Natural killer cell (primary cell): ENCODE data around the gene CORO7. TPM values are rescaled to one million over a fixed set of nuclear protein-coding genes. Genes with fewer than 3 reads are reported as not detected.
"Not testable (repeated sequence)": the region's sequence is repeated elsewhere in the genome, so short reads cannot be mapped to it uniquely, and the experiment has no call there.

Experiments
- ATAC-seq, 3 donors: fragments of 150-1000 bp in 2 of 3; fragments of 200-7000 bp in 1 of 3; cut with Tn5 transposase; 1 replicate in 1 of 3; 2 replicates in 2 of 3; pipeline ENCODE4 v1.10.0; 2021; ENCODE audit warnings: mild to moderate bottlenecking in 2 of 3, moderate library complexity in 2 of 3
- DNase-seq, 2 donors: peaks; one replicate each; pipeline versions ENCODE4 v3.0.0 to v3.0.0-alpha.2; 2013 to 2021; ENCODE audit warnings: mixed read lengths in 1 of 2
- H3K27ac ChIP-seq: one replicate; pipeline ENCODE4 v1.5.1; 2013; ENCODE audit warnings: mild to moderate bottlenecking, low read length
- H3K27me3 ChIP-seq: one replicate; pipeline ENCODE4 v1.6.1; 2013; ENCODE audit warnings: low read length; ENCODE audit not compliant: control insufficient read depth, insufficient read depth
- H3K36me3 ChIP-seq: one replicate; pipeline ENCODE4 v1.6.1; 2013; ENCODE audit warnings: low read length; ENCODE audit not compliant: control insufficient read depth, insufficient read depth
- H3K4me1 ChIP-seq: one replicate; pipeline ENCODE4 v1.6.1; 2013; ENCODE audit warnings: low read length; ENCODE audit not compliant: control insufficient read depth, insufficient read depth
- H3K4me3 ChIP-seq: one replicate; pipeline ENCODE4 v1.5.1; 2013; ENCODE audit warnings: low read length
- H3K9me3 ChIP-seq: one replicate; pipeline ENCODE4 v1.6.1; 2013; ENCODE audit warnings: low read length; ENCODE audit not compliant: control insufficient read depth, insufficient read depth
- H3K27ac Mint-ChIP-seq, 2 donors: one replicate each; pipeline ENCODE4 v1.8.0; 2022; ENCODE audit warnings: mild to moderate bottlenecking in 2 of 2, mixed read lengths in 2 of 2, moderate library complexity in 1 of 2
- H3K27me3 Mint-ChIP-seq, 2 donors: one replicate each; pipeline ENCODE4 v1.8.0; 2022; ENCODE audit warnings: low read depth in 2 of 2, mixed read lengths in 2 of 2
- H3K36me3 Mint-ChIP-seq: one replicate; pipeline ENCODE4 v1.8.0; 2022; ENCODE audit warnings: mixed read lengths
- H3K4me1 Mint-ChIP-seq, 2 donors: one replicate each; pipeline ENCODE4 v1.8.0; 2022; ENCODE audit warnings: mixed read lengths in 2 of 2
- H3K4me3 Mint-ChIP-seq: one replicate; pipeline ENCODE4 v1.8.0; 2022; ENCODE audit warnings: mild to moderate bottlenecking, moderate library complexity, mixed read lengths
- H3K9me3 Mint-ChIP-seq, 2 donors: one replicate each; pipeline ENCODE4 v1.8.0; 2022; ENCODE audit warnings: mixed read lengths in 2 of 2
- CTCF ChIP-seq: fragments of 200-600 bp; IDR thresholded peaks from one replicate; pipeline ENCODE4 v1.8.0; 2022; ENCODE audit warnings: antibody characterized with exemption
- WGBS: methylation state at CpG from one replicate; pipeline ENCODE4 v1.1.7; 2013; ENCODE audit warnings: missing lambda C conversion rate; ENCODE audit not compliant: insufficient coverage; 5-methylcytosine and 5-hydroxymethylcytosine counted together
- intact Hi-C: fragments of 100-400 bp; cut with micrococcal nuclease; formaldehyde crosslinking; loops from one replicate; pipeline ENCODE4 v1.14.2; 2022
- total RNA-seq, 4 donors: library from RNA; stranded (reverse); fragments of 120-200 nt in 1 of 4; gene quantifications; one replicate each; pipeline versions ENCODE4 v1.2.3 to v1.2.4, GENCODE V29; 2013 to 2022

CORO7 gene
- total RNA-seq, 3 donors from 2014 or later (not counting 1 experiment from before 2014, with no cell fraction given): 335 to 425 (median 415) TPM

GRCh38 chr16:4401094-4401501, 15.3 kb downstream of the CORO7 start:
- H3K27me3 ChIP-seq: no peaks in the 10 kb centered on the region
- no peak overlapping the region for H3K27ac ChIP-seq
- DNase-seq (no peak), ATAC-seq (no peak)
- peaks cover 8% of the 10 kb centered on the region for H3K4me1 ChIP-seq
- H3K9me3 ChIP-seq: no peaks in the 10 kb centered on the region
- peaks cover 61% of the 10 kb centered on the region for H3K36me3 ChIP-seq
- H3K4me3 ChIP-seq: no peak overlapping the region
- no peaks in the 10 kb centered on the region for H3K36me3 Mint-ChIP-seq
- peak overlapping the region; percentile 39 to 72 for H3K27ac Mint-ChIP-seq
- TF ChIP-seq CTCF: no peak
- H3K4me1 Mint-ChIP-seq: peaks cover 11 to 38% of the 10 kb centered on the region in 2 donors
- intact Hi-C loops: loop anchor here (5.0 kb wide), 1 partner anchor 114 kb away; no protein-coding TSS in a partner anchor
- no peaks in the 10 kb centered on the region for H3K9me3 Mint-ChIP-seq
- H3K27me3 Mint-ChIP-seq: no peaks in the 10 kb centered on the region
- H3K4me3 Mint-ChIP-seq: peak overlapping the region; percentile 47
- WGBS: 95% methylated on average over 12 of the region's 12 CpGs

- Mint-ChIP-seq H3K36me3 (no peaks in the 10 kb centered on the region), H3K4me1 (peaks cover 17 to 29% of the 10 kb centered on the region in 2 donors), H3K27me3 (no peaks in the 10 kb centered on the region), H3K4me3 (no peak overlapping the region), H3K27ac (peak overlapping the region; percentile 37 to 72), H3K9me3 (no peaks in the 10 kb centered on the region)
- 92% methylated on average over 7 of the region's 9 CpGs for WGBS
- Histone ChIP-seq H3K36me3 (peaks cover 58% of the 10 kb centered on the region), H3K4me3 (no peak overlapping the region), H3K27me3 (no peaks in the 10 kb centered on the region), H3K27ac (no peak overlapping the region), H3K9me3 (no peaks in the 10 kb centered on the region), H3K4me1 (peaks cover 8% of the 10 kb centered on the region)
- DNase-seq: no peak
- TF ChIP-seq CTCF: no peak
- no peak for ATAC-seq
- intact Hi-C loops: no loop called here
Measured at GRCh38 chr16:4399001-4399730, 17.2 kb downstream of the CORO7 start.

GRCh38 chr16:4395055-4395726, 21.2 kb downstream of the CORO7 start:
- no peaks in the 10 kb centered on the region for H3K9me3 Mint-ChIP-seq
- peak overlapping the region; percentile 25 to 40 for H3K27ac Mint-ChIP-seq
- Histone ChIP-seq H3K27me3 (no peaks in the 10 kb centered on the region), H3K36me3 (peaks cover 58% of the 10 kb centered on the region), H3K9me3 (no peaks in the 10 kb centered on the region), H3K4me3 (no peak overlapping the region), H3K4me1 (no peaks in the 10 kb centered on the region), H3K27ac (no peak overlapping the region)
- H3K4me1 Mint-ChIP-seq: peaks cover 14 to 17% of the 10 kb centered on the region in 2 donors
- no peak for TF ChIP-seq CTCF
- WGBS: 84% methylated on average over 9 of the region's 9 CpGs
- DNase-seq: no peak
- intact Hi-C loops: no loop called here
- peak in 1 of 3 donors; percentile 4 for ATAC-seq
- H3K36me3 Mint-ChIP-seq: no peaks in the 10 kb centered on the region
- H3K4me3 Mint-ChIP-seq: peak overlapping the region; percentile 1
- H3K27me3 Mint-ChIP-seq: no peaks in the 10 kb centered on the region

- intact Hi-C loops: not testable (repeated sequence)
- H3K27ac Mint-ChIP-seq: peak overlapping the region in 1 of 2 donors; percentile 57
Measured at GRCh38 chr16:4393850-4394249, 22.5 kb downstream of the CORO7 start.

More at GRCh38 chr16:4393850-4394249, 22.5 kb downstream of the CORO7 start:
- DNase-seq, H3K9me3 ChIP-seq, H3K4me3 Mint-ChIP-seq, ATAC-seq, H3K4me3 ChIP-seq, H3K27me3 ChIP-seq, H3K27me3 Mint-ChIP-seq, H3K9me3 Mint-ChIP-seq, H3K27ac ChIP-seq, H3K4me1 ChIP-seq, H3K4me1 Mint-ChIP-seq, H3K36me3 Mint-ChIP-seq: not testable (repeated sequence)
- 95% methylated on average over 14 of the region's 15 CpGs for WGBS
- H3K36me3 ChIP-seq: peaks cover 63% of the 10 kb centered on the region
